CD4-positive, alpha-beta T cell (primary cell): ENCODE data around the gene ARL15. TPM values are rescaled to one million over a fixed set of nuclear protein-coding genes. Genes with fewer than 3 reads are reported as not detected.

Experiments
- ATAC-seq: fragments of 200-7000 bp; cut with Tn5 transposase; one replicate; pipeline ENCODE4 v1.10.0; 2022; ENCODE audit warnings: mild to moderate bottlenecking; ENCODE audit not compliant: poor library complexity
- CTCF ChIA-PET: fragments of 350-600 bp; sonication (Branson Sonifier 250); formaldehyde crosslinking; loops from one replicate; lab custom pipeline; 2021; ENCODE audit warnings: antibody characterized with exemption, inconsistent platforms; lab: Charles Lee
- POLR2A ChIA-PET: fragments of 350-600 bp; sonication (Branson Sonifier 250); formaldehyde crosslinking; loops from one replicate; lab custom pipeline; 2021; ENCODE audit warnings: antibody characterized with exemption, inconsistent platforms; lab: Charles Lee
- DNase-seq, 14 experiments: peaks; one replicate each; pipeline ENCODE4 v3.0.0-alpha.2; 2013 to 2020; ENCODE audit warnings: mixed read lengths in 2 of 14
- H3K27ac ChIP-seq, 2 donors: one replicate each; pipeline versions ENCODE4 v1.5.1 to v1.7.0; 2013; ENCODE audit warnings: low read length in 2 of 2, low read depth in 1 of 2, mild to moderate bottlenecking in 1 of 2
- H3K27me3 ChIP-seq, 2 experiments: 1 replicate in 1 of 2; 2 replicates in 1 of 2; pipeline versions ENCODE4 v1.6.1 to v1.7.0; 2013; ENCODE audit warnings: low read length in 2 of 2, control low read depth in 1 of 2, mild to moderate bottlenecking in 1 of 2, moderate library complexity in 1 of 2; ENCODE audit not compliant: insufficient read depth in 2 of 2, control insufficient read depth in 1 of 2
- H3K36me3 ChIP-seq: one replicate; pipeline ENCODE4 v1.6.1; 2013; ENCODE audit warnings: low read length, control low read depth; ENCODE audit not compliant: insufficient read depth
- H3K4me1 ChIP-seq: one replicate; pipeline ENCODE4 v1.6.1; 2013; ENCODE audit warnings: low read length, control low read depth; ENCODE audit not compliant: insufficient read depth
- H3K4me3 ChIP-seq: one replicate; pipeline ENCODE4 v1.5.1; 2013; ENCODE audit warnings: mild to moderate bottlenecking, low read length, moderate library complexity
- H3K9me3 ChIP-seq, 2 experiments: 1 replicate in 1 of 2; 2 replicates in 1 of 2; pipeline versions ENCODE4 v1.6.1 to v1.7.0; 2013; ENCODE audit warnings: low read length in 2 of 2, mild to moderate bottlenecking in 2 of 2, control low read depth in 1 of 2, moderate library complexity in 1 of 2; ENCODE audit not compliant: control insufficient read depth in 1 of 2, insufficient read depth in 1 of 2
- H3K27ac Mint-ChIP-seq: one replicate; pipeline ENCODE4 v1.8.0; 2020; ENCODE audit warnings: mixed read lengths
- H3K27me3 Mint-ChIP-seq: one replicate; pipeline ENCODE4 v1.8.0; 2021; ENCODE audit warnings: mixed read lengths
- H3K36me3 Mint-ChIP-seq: one replicate; pipeline ENCODE4 v1.8.0; 2021; ENCODE audit warnings: low read depth, mixed read lengths
- H3K4me1 Mint-ChIP-seq: one replicate; pipeline ENCODE4 v1.8.0; 2021; ENCODE audit warnings: low read depth, mixed read lengths
- H3K4me3 Mint-ChIP-seq: one replicate; pipeline ENCODE4 v1.8.0; 2020; ENCODE audit warnings: mild to moderate bottlenecking, mixed read lengths
- H3K9me3 Mint-ChIP-seq: one replicate; pipeline ENCODE4 v1.8.0; 2020; ENCODE audit warnings: mixed read lengths
- CTCF ChIP-seq: fragments of 200-600 bp; IDR thresholded peaks from one replicate; pipeline ENCODE4 v1.8.0; 2022; ENCODE audit warnings: antibody characterized with exemption, mild to moderate bottlenecking
- intact Hi-C, 2 experiments: fragments of 100-400 bp; cut with DNase I in 1 of 2; cut with micrococcal nuclease in 1 of 2; formaldehyde crosslinking; loops; one replicate each; pipeline versions ENCODE4 v1.15.1 to v1.9.0; 2023 to 2025; cut with DNase I, micrococcal nuclease
- total RNA-seq, 174 experiments: library from RNA in 2 of 174; stranded (reverse) in 2 of 174; gene quantifications; one replicate each; pipeline ENCODE4 v1.2.3 and lab custom pipeline; 2021 to 2026

Gene ARL15
- total RNA-seq, 2 experiments from 2014 or later = 9.1 to 10.6 TPM

- H3K27me3 Mint-ChIP-seq = no peaks in the 10 kb centered on the region
- H3K4me1 Mint-ChIP-seq = no peaks in the 10 kb centered on the region
- ChIA-PET POLR2A (no interaction called here), CTCF (no interaction called here)
- no peaks in the 10 kb centered on the region for H3K9me3 Mint-ChIP-seq
- ATAC-seq (no peak), DNase-seq (no peak)
- H3K27ac Mint-ChIP-seq = no peak overlapping the region
- H3K27me3 ChIP-seq = no peaks in the 10 kb centered on the region
- intact Hi-C loops = no loop called here
- H3K4me1 ChIP-seq = no peaks in the 10 kb centered on the region
- no peaks in the 10 kb centered on the region for H3K9me3 ChIP-seq
- H3K27ac ChIP-seq = no peak overlapping the region
- no peaks in the 10 kb centered on the region for H3K36me3 ChIP-seq
- H3K36me3 Mint-ChIP-seq = peaks cover 25% of the 10 kb centered on the region
- TF ChIP-seq CTCF = no peak
- H3K4me3 Mint-ChIP-seq = no peak overlapping the region
- H3K4me3 ChIP-seq = no peak overlapping the region
Observed at GRCh38 chr5:54080831-54081230, 229.5 kb downstream of the ARL15 start.

- POLR2A ChIA-PET = no interaction called here
- H3K36me3 ChIP-seq = peaks cover 3% of the 10 kb centered on the region
- H3K27me3 ChIP-seq = no peaks in the 10 kb centered on the region
- H3K27ac Mint-ChIP-seq = no peak overlapping the region
- no peak overlapping the region for H3K27ac ChIP-seq
- H3K4me1 ChIP-seq = no peaks in the 10 kb centered on the region
- H3K36me3 Mint-ChIP-seq = peaks cover 12% of the 10 kb centered on the region
- DNase-seq = no peak
- no peak overlapping the region for H3K4me3 ChIP-seq
- no peaks in the 10 kb centered on the region for H3K27me3 Mint-ChIP-seq
- intact Hi-C loops = no loop called here
- H3K9me3 Mint-ChIP-seq = no peaks in the 10 kb centered on the region
- H3K4me3 Mint-ChIP-seq = no peak overlapping the region
- no peaks in the 10 kb centered on the region for H3K4me1 Mint-ChIP-seq
- CTCF ChIA-PET = no interaction called here
- no peak for TF ChIP-seq CTCF
- no peak for ATAC-seq
- H3K9me3 ChIP-seq = no peaks in the 10 kb centered on the region
Observed at GRCh38 chr5:54073735-54074134, 236.6 kb downstream of the ARL15 start.

GRCh38 chr5:54073131-54073530 lies 237.2 kb downstream of the ARL15 start:
- Mint-ChIP-seq H3K4me3 (no peak overlapping the region), H3K27ac (no peak overlapping the region), H3K4me1 (no peaks in the 10 kb centered on the region), H3K27me3 (no peaks in the 10 kb centered on the region), H3K9me3 (no peaks in the 10 kb centered on the region), H3K36me3 (peaks cover 14% of the 10 kb centered on the region)
- Histone ChIP-seq H3K4me1 (no peaks in the 10 kb centered on the region), H3K27me3 (no peaks in the 10 kb centered on the region), H3K9me3 (no peaks in the 10 kb centered on the region), H3K36me3 (peaks cover 3% of the 10 kb centered on the region), H3K4me3 (no peak overlapping the region), H3K27ac (no peak overlapping the region)
- ChIA-PET POLR2A (no interaction called here), CTCF (no interaction called here)
- ATAC-seq (no peak), DNase-seq (no peak)
- no peak for TF ChIP-seq CTCF
- intact Hi-C loops = no loop called here
